ENCODE measurements around the gene GADL1.

- TF ChIP-seq CTCF (tag by site-specific recombination; IDR thresholded peaks at IDR 0.05) (no peak), PATZ1 (tag by site-specific recombination; IDR thresholded peaks at IDR 0.05) (no peak), ZXDB (tag by site-specific recombination; IDR thresholded peaks at IDR 0.05) (no peak), ZNF596 (tag by site-specific recombination; IDR thresholded peaks at IDR 0.05) (no peak)
These were observed 41.6 kb downstream of the GADL1 start for GRCh38 chr3:30852833-30853232.
